Measurements from ENCODE around the gene ADAP1. TPM values are rescaled to one million over a fixed set of nuclear protein-coding genes. Genes with fewer than 3 reads are reported as not detected.

ADAP1 gene
- total RNA-seq, 1 donor from 2014 or later, result 0.30 TPM

DNA sequence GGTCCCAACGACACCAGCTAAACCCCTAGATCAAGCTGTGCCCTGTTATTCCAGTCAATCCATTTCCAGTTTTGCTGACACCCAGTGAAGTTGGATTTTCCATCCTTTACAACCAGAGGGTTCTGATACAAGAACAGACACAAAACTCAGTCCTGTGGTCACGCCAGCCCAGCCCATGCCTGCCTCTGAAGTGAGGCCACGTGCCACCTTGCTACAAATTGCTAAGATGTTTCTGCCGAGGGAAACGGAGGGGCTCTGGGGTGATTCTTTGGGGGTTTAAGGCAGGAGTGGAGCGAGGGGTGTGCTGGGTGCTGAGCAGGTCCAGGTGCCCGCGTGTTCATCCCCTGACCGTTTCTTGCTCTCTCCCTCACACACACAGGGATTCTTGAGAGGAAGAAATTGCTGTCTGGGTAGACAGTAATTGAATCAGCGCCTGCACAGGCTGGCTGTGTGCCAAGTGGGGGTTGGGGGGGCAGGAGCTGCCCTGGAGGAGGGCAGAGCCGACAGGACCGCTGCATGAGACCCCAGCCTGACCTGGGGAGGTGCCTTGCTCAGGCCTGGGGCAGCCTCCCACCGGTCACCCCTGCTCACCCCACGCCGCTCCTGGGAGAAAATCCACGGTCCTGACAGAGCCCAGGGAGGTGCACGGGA, 38.1 kb downstream of the ADAP1 start:
- H3K36me3 ChIP-seq, result no peaks in the 10 kb centered on the region
- H3K9ac ChIP-seq, result no peak overlapping the region
- H3K27ac ChIP-seq, result no peak overlapping the region
- no peaks in the 10 kb centered on the region for H3K4me1 ChIP-seq
- Mint-ChIP-seq H3K4me3 (no peak overlapping the region), H3K9me3 (no peaks in the 10 kb centered on the region), H3K4me1 (peaks cover 19% of the 10 kb centered on the region), H3K27me3 (ENCODE audit: insufficient read depth, low read depth) (peaks cover 10% of the 10 kb centered on the region), H3K36me3 (no peaks in the 10 kb centered on the region), H3K27ac (peak overlapping the region; percentile 90)
- H3K27me3 ChIP-seq, result no peaks in the 10 kb centered on the region
- no peaks in the 10 kb centered on the region for H3K79me2 ChIP-seq (ENCODE audit: low read depth)
- no peak overlapping the region for H3K4me3 ChIP-seq
- H4K20me1 ChIP-seq (ENCODE audit: low read depth), result no peaks in the 10 kb centered on the region
- no peak overlapping the region for H2AFZ ChIP-seq (replicated peaks)
- no peak for DNase-seq (ENCODE audit: low spot score)
- H3F3A ChIP-seq (ENCODE audit: low read depth), result no peaks in the 10 kb centered on the region
- no peak overlapping the region for H3K4me2 ChIP-seq
- no peaks in the 10 kb centered on the region for H3K9me3 ChIP-seq (ENCODE audit: low read depth)
- TF ChIP-seq EZH2phosphoT487 (IDR thresholded peaks at IDR 0.05), result no peak
- TF ChIP-seq, protein P1, sequence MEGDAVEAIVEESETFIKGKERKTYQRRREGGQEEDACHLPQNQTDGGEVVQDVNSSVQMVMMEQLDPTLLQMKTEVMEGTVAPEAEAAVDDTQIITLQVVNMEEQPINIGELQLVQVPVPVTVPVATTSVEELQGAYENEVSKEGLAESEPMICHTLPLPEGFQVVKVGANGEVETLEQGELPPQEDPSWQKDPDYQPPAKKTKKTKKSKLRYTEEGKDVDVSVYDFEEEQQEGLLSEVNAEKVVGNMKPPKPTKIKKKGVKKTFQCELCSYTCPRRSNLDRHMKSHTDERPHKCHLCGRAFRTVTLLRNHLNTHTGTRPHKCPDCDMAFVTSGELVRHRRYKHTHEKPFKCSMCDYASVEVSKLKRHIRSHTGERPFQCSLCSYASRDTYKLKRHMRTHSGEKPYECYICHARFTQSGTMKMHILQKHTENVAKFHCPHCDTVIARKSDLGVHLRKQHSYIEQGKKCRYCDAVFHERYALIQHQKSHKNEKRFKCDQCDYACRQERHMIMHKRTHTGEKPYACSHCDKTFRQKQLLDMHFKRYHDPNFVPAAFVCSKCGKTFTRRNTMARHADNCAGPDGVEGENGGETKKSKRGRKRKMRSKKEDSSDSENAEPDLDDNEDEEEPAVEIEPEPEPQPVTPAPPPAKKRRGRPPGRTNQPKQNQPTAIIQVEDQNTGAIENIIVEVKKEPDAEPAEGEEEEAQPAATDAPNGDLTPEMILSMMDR (IDR thresholded peaks at IDR 0.05), result no peak
- TF ChIP-seq EZH2 (IDR thresholded peaks at IDR 0.05), result no peak

DNA sequence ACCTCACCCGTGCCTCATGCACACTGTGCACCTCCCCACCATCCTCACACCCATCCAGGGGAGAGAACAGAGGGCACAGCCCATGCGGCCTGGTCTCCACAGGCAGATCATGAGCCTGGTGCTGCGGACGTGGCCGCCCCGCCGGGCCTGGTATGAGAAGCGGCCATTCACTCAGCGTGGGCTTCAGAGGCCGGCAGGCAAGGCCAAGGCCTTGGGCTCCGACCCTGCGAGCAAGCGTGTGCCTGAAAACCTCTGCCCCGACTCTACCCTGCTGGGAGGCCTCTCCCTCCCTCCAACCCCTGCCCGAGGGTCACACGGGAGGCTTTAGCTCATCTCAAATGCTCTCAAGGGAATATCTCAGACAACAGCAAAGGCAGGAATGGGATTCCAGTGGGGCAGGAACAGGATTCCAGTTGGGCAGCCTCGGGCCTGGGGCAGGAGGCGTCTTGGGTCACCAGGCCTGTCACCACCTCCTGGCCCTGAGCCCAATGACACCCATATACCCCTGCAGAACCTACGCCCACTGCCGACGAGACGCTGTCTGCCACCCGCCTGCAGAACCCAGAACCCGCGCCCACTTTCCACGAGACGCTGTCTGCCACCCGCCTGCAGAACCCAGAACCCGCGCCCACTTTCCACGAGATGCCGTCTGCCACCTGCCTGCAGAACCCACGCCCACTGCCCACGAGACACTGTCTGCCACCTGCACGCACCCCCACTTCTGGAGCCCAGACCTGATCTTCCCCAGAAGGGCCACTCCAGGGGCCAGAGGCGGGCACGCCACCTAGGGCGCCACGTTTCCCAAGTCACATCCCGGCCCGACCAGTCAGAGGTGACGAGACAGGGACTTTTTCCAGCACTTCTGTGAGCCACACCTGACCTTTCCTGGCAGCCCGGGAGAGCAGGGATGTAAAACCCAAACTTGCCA, 38.9 kb downstream of the ADAP1 start:
- Histone ChIP-seq H4K20me1 (ENCODE audit: low read depth) (no peaks in the 10 kb centered on the region), H3K4me2 (no peak overlapping the region), H3K4me3 (no peak overlapping the region), H2AFZ (replicated peaks) (no peak overlapping the region), H3K4me1 (no peaks in the 10 kb centered on the region), H3K36me3 (no peaks in the 10 kb centered on the region), H3K27ac (no peak overlapping the region), H3K9me3 (ENCODE audit: low read depth) (no peaks in the 10 kb centered on the region), H3K27me3 (peaks cover 4% of the 10 kb centered on the region), H3K9ac (no peak overlapping the region), H3F3A (ENCODE audit: low read depth) (no peaks in the 10 kb centered on the region), H3K79me2 (ENCODE audit: low read depth) (no peaks in the 10 kb centered on the region)
- peaks cover 19% of the 10 kb centered on the region for H3K4me1 Mint-ChIP-seq
- no peaks in the 10 kb centered on the region for H3K9me3 Mint-ChIP-seq
- peaks cover 10% of the 10 kb centered on the region for H3K27me3 Mint-ChIP-seq (ENCODE audit: insufficient read depth, low read depth)
- TF ChIP-seq EZH2phosphoT487 (IDR thresholded peaks at IDR 0.05), result no peak
- TF ChIP-seq EZH2 (IDR thresholded peaks at IDR 0.05), result no peak
- TF ChIP-seq, protein P1 (IDR thresholded peaks at IDR 0.05), result no peak
- H3K36me3 Mint-ChIP-seq, result no peaks in the 10 kb centered on the region
- no peak overlapping the region for H3K4me3 Mint-ChIP-seq
- H3K27ac Mint-ChIP-seq, result peak overlapping the region; percentile 90
- DNase-seq (ENCODE audit: low spot score), result no peak

DNA sequence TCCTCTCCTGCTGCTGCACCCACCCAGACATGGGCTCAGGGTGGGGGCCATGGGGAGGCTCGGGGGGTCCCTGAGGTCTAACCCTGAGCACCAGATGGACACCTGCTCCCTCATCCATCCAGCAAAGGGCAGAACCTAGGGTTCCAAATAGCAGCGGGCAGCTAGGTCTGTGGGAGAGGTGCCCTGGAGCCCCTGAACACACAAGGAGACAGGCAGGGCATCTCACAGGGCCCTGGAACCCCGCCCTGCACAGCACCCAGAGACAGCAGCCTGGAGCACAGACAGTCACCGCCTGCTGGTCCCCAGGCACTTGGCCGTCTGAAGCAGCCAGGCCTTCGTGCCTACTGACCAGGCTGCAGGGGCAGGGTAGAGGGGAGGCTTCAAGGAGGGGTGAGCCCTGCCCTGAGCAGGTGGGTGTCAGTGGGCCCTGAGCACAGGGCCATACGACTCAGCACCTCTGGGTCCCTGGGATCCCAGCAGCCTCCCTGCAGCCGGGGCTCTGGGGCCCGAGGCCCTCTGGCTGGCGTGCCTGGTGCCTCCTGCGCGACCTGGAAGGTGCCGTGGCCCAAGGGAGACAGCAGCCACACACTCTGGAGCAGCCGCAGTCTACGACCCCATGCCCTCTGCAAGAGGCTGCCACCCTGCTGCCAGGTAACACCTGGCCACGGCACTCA, 39.8 kb downstream of the ADAP1 start:
- Histone ChIP-seq H3K79me2 (ENCODE audit: low read depth) (no peaks in the 10 kb centered on the region), H3F3A (ENCODE audit: low read depth) (no peaks in the 10 kb centered on the region), H4K20me1 (ENCODE audit: low read depth) (no peaks in the 10 kb centered on the region), H3K36me3 (no peaks in the 10 kb centered on the region), H3K9ac (no peak overlapping the region), H3K4me3 (no peak overlapping the region), H3K4me2 (no peak overlapping the region), H3K4me1 (no peaks in the 10 kb centered on the region), H2AFZ (replicated peaks) (no peak overlapping the region), H3K9me3 (ENCODE audit: low read depth) (no peaks in the 10 kb centered on the region), H3K27ac (no peak overlapping the region), H3K27me3 (peaks cover 13% of the 10 kb centered on the region)
- H3K27me3 Mint-ChIP-seq (ENCODE audit: insufficient read depth, low read depth), result peaks cover 16% of the 10 kb centered on the region
- H3K9me3 Mint-ChIP-seq, result no peaks in the 10 kb centered on the region
- TF ChIP-seq EZH2phosphoT487 (IDR thresholded peaks at IDR 0.05) (no peak), EZH2 (IDR thresholded peaks at IDR 0.05) (no peak)
- TF ChIP-seq, protein P1 (IDR thresholded peaks at IDR 0.05), result no peak
- H3K4me1 Mint-ChIP-seq, result peaks cover 19% of the 10 kb centered on the region
- H3K36me3 Mint-ChIP-seq, result no peaks in the 10 kb centered on the region
- no peak overlapping the region for H3K4me3 Mint-ChIP-seq
- no peak for DNase-seq (ENCODE audit: low spot score)
- no peak overlapping the region for H3K27ac Mint-ChIP-seq
